Ovary (tissue), 3 donors: ENCODE measurements around the gene INPP5A.

Experiments
- EP300 ChIP-seq: sonication (generic); formaldehyde crosslinking; IDR thresholded peaks from one replicate; pipeline ENCODE4 v1.6.1; 2017; ENCODE audit warnings: antibody characterized with exemption
- POLR2A ChIP-seq: fragments of 450-650 bp; IDR thresholded peaks from one replicate; pipeline ENCODE4 v1.6.1; 2017; ENCODE audit warnings: antibody characterized with exemption, mild to moderate bottlenecking, moderate library complexity
- TF ChIP-seq, protein P1 (sequence below), 3 donors: fragments of 450-650 bp in 2 of 3; fragments of 200-600 bp in 1 of 3; IDR thresholded peaks; one replicate each; pipeline versions ENCODE4 v1.5.1 to v1.8.0; 2016 to 2022; ENCODE audit warnings: antibody characterized with exemption in 3 of 3, mild to moderate bottlenecking in 1 of 3
- donor health status: DM: no; HTN: no; CAD: no.

DNA sequence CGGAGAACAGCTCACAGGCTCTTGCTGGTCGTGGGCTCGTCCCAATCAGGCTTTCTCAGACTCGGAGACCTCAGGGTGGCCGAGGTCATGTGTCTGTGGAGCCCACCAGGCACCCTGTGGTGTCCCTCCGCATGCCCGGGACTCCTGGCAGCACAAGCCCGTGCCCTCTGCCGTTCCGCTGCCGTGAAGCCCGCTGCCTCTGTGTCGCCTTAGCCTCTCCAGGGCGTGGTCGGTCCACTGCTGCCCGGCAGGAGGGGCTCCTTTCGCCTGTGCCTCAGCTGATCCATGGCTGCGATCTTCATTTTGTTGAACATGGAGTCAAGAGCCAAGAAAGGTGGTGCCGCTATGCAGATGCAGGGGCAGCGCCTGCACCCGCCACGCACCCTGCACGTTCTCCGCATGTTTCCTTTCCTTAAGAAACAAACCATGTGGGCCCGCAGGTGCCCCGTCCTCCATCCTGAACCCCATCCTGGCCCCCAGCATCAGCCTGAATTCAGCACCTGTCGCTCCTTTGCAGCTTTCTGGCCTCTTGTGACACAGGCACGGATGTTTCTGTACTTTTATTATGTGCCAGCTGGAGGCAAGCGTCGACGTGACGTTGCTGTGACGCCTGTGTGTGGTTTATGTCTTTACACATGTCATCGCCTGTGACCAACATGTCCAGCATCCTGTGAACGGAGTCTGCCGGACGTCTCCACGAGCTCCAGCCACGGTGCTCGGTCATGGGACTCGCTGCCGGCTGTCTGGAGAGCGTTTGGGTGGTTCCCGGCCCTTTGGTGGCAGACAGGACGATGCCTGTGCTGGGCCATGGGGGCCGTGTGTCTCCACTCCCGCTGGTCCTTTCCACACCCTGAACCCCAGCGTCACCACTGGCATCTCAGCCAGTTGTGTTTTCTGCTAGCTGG, 178.4 kb downstream of the INPP5A start:
- TF ChIP-seq, protein P1, sequence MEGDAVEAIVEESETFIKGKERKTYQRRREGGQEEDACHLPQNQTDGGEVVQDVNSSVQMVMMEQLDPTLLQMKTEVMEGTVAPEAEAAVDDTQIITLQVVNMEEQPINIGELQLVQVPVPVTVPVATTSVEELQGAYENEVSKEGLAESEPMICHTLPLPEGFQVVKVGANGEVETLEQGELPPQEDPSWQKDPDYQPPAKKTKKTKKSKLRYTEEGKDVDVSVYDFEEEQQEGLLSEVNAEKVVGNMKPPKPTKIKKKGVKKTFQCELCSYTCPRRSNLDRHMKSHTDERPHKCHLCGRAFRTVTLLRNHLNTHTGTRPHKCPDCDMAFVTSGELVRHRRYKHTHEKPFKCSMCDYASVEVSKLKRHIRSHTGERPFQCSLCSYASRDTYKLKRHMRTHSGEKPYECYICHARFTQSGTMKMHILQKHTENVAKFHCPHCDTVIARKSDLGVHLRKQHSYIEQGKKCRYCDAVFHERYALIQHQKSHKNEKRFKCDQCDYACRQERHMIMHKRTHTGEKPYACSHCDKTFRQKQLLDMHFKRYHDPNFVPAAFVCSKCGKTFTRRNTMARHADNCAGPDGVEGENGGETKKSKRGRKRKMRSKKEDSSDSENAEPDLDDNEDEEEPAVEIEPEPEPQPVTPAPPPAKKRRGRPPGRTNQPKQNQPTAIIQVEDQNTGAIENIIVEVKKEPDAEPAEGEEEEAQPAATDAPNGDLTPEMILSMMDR (IDR thresholded peaks at IDR 0.05), result no peak
- TF ChIP-seq POLR2A (no peak), EP300 (no peak)
